DMS 273 (cell line): ENCODE measurements around the gene NES.

Experiments
- DNase-seq: peaks from one replicate; lab custom pipeline; 2025; ENCODE audit not compliant: unreplicated experiment; lab: John Stamatoyannopoulos, UW

Gene NES

DNA sequence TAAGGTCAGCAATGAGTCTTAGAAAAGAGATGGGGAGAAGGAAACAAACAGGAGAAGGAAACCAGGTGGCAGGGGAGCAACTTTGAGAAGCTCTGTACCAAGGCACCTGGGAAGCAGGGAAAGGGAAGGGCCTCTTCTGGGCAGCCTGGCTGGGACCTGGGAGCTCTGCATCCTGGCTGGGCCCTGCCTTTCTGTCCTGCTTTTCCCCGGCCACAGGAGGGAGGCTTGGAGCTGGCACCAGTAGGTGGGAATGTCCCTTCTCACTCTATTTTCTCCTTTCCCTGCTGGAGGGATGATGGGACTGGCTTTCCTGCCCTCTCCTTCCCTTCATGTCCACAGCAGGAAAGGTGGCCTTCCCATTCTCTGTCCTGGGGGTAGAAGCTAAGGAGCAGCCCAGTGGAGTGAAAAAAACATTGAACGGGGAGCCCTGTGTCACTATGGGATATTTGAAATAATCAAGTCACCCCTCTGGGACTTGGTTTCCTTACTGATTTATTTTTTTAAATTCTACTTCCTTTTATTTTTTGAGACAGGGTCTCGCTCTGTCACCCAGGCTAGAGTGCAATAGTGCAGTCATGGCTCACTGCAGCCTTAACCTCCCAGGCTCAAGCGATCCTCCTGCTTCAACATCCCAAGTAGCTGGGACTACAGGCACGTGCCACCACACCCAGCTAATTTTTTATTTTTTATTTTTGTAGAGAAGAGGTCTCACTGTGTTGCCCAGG is 5.1 kb upstream of the NES start:
- peak; percentile 24 for DNase-seq

- DNase-seq, result no peak
Observed at GRCh38 chr1:156681196-156681960, 4.2 kb upstream of the NES start.

DNA sequence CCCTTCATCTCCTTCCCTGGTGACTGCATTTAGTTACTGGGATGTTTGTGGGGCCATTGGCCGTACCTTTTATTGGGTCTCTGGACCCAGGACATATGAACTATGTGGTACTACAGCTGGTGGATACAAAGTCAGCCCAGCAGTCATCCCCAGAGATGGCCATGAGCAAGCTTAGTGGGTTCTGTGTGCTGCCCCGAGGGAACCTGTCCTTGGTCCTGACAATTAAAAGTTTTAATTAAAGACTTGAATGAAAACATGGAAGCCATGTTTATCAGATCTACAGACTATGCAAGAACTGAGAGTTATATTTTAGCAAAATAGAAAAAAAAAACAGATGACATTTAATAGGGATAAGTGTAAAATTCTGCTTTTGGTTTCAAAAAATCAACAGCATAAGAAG is 2.8 kb upstream of the NES start:
- DNase-seq, result no peak

- DNase-seq, result peak; percentile 88
Observed at GRCh38 chr1:156677616-156678596, 699 bp upstream of the NES start.

GRCh38 chr1:156676114-156676819 is 940 bp downstream of the NES start:
- peak; percentile 30 for DNase-seq

DNA sequence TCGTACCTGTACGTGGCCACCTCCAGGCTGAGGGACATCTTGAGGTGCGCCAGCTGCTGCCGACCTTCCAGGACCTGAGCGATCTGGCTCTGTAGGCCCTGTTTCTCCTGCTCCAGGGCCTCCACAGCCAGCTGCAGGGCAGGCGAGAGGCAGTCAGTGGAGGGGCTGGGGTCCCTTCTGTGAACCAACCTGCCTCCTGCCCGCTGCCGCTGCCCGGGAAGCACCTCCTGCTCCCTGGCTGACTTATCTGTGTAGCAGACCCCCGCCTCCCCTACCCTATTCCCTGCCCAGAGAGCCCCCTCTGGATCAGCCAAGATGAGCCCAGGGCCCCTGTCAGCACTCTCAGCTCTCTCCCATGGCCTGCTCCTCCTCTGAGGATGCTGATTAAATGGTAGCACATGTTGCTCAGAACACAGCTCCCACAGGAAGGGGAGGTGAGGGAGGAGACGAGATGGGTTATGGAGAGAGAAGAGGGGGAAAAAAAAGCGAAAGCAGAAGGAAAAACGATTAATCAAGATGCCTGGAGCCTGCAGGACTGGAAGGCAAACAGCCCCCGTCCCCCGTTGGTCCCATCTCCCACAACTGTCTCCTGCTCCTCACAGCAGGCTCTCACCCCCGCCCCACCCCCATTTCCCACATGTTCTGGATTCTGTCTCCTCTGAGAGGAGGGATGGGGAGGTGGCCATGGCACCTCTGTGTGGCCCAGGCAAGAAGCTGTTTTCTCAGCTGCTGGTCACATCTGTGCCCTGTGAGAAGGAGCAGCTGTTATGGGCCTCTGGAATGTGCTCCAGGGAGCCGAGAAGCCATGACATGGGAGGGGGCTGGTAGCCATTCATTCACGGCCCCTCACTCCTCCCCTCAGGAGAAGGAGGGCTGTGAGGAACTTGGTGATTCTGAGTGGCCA is 1.7 kb downstream of the NES start:
- peak; percentile 80 for DNase-seq

DNA sequence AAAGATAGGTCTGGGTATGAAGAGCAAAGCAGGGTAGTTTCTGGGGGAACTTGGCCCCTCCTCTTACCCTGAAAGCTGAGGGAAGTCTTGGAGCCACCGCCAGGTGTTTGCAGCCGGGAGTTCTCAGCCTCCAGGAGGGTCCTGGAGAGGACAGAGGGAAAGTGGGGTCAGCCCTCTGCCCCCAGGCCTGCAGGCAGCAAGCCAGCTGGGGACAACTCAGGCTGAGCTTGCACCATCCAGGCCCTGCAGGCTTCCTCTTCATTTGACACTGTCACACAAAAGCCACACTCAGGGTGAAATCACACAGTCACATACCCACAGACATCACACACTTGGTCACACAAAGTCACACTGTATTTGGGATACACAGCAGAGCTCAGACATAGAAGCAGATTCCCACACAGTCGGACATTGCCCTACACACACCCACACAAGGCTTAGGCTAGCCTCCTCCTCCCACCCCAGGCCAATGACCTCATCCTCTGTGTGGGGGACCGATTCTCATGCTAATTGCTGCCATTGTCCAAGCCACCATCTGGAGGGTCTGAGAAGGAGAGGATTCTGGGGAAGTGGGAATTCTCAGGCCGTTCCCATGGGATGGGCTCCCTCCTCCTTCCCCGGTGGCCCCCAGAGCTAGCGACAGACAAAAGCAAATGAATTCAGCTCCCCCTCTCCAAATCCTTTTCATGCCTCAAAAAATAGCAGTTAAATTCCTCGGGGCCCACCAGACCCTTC is 3.7 kb downstream of the NES start:
- peak; percentile 58 for DNase-seq

GRCh38 chr1:156671804-156672203 is 5.4 kb downstream of the NES start:
- DNase-seq, result no peak

DNA sequence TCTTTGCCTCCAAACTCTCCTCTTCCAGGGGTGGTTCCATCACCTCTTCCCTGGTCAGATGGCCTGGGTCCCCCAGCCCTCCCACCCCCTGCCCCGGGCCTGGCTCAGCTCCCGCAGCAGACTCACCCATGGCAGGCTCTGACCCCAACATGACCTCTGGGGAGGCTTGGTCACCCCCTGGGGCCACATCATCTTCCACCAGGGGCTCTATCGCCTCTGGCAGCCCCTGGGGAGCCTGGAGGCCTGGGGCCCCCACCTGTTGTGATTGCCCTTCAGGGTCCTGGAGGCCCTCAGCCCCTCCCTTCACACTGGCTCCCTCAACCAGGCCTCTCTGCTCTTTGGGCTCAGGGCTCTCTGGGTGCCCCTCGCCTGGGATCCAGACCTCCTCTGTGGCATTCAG is 6.4 kb downstream of the NES start:
- DNase-seq, result no peak

- DNase-seq, result no peak
Observed at GRCh38 chr1:156670359-156670758, 6.8 kb downstream of the NES start.

DNA sequence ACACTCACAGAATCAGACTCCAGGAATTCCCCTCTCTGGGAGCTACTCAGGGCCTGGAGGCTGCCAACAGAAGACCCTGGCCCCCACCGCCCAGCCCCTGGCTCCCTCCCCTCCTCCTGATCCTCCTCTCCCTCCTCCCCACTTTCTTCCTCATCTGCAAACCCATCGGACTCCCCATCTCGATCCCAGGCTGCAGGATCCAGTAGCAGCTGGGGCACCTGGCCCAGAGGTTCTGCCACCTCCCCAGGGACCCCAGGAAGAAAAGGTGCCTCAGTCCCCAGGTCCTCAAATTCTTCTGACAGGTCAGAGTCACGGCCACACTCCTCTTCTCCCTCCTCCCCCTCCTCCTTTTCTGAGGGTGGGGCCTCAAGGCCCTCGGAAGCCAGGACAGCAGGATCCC is 7.4 kb downstream of the NES start:
- no peak for DNase-seq

DNA sequence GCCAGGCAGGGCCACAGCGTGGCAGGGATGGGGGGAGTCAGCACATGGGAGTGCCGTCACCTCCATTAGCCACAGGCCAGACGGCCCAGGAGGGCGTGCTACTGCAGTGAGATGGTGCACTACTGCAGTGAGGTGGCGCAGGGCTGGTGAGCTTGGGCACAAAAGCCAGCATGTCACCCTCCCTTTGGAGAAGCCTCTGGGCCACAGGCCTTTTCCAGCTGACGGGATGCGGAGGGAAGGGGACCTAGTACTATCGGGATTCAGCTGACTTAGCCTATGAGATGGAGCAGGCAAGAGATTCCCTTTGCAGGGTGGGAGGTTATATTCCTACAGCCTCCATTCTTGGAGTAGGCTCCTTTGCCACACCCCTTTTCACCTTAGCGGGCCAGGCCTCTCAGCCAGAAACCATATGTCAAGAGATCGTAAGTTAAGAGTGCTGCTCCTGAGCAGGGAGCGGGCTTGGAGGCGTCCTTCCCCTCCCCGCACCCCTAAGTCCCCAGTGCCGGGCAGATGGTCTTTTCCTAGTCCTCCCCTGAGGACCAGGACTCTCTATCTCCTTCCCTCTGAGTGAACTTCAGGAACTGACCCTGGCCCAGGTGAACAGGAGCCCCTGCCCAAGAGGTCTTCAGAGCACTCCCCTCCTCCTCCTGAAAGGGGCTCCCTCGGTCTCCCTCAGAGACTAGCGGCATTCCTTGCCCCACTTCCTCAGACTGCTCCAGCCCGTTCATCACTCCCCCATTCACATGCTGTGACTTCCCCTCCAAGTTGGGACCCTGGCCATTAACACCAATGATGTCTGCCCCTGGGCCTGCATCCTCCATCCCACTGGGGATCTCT is 8.2 kb downstream of the NES start:
- peak; percentile 55 for DNase-seq

GRCh38 chr1:156667968-156668709 is 9.1 kb downstream of the NES start:
- DNase-seq, result no peak

GRCh38 chr1:156667610-156667967 is 9.6 kb downstream of the NES start:
- peak; percentile 44 for DNase-seq

- no peak for DNase-seq
Observed at GRCh38 chr1:156666862-156667609, 10.2 kb downstream of the NES start.

- DNase-seq, result no peak
Observed at GRCh38 chr1:156665539-156665938, 11.7 kb downstream of the NES start.
